Activated T-helper 17 cell treated with anti-CD3 and anti-CD28 coated beads, Interleukin-2, amount 50 U/mL, for 72 hours (primary cell): ENCODE measurements around the gene OR51L1. TPM values are rescaled to one million over a fixed set of nuclear protein-coding genes. Genes with fewer than 3 reads are reported as not detected.
"Not testable (repeated sequence)": the region's sequence is repeated elsewhere in the genome, so short reads cannot be mapped to it uniquely, and the experiment has no call there.

Experiments
- ATAC-seq: fragments of 150-1000 bp; cut with Tn5 transposase; replicated peaks from 2 replicates; pipeline ENCODE4 v1.10.0; 2021; ENCODE audit warnings: mild to moderate bottlenecking, moderate library complexity
- H3K27ac Mint-ChIP-seq: one replicate; pipeline ENCODE4 v1.8.0; 2022; ENCODE audit warnings: mixed read lengths
- H3K27me3 Mint-ChIP-seq: one replicate; pipeline ENCODE4 v1.8.0; 2022; ENCODE audit warnings: mixed read lengths
- H3K36me3 Mint-ChIP-seq: one replicate; pipeline ENCODE4 v1.8.0; 2022; ENCODE audit warnings: low read depth, mild to moderate bottlenecking, mixed read lengths
- H3K4me1 Mint-ChIP-seq: one replicate; pipeline ENCODE4 v1.8.0; 2022; ENCODE audit warnings: mixed read lengths
- H3K4me3 Mint-ChIP-seq: one replicate; pipeline ENCODE4 v1.8.0; 2022; ENCODE audit warnings: mild to moderate bottlenecking, mixed read lengths
- H3K9me3 Mint-ChIP-seq: one replicate; pipeline ENCODE4 v1.8.0; 2022; ENCODE audit warnings: mixed read lengths
- total RNA-seq, 2 donors: library from RNA; stranded (reverse); gene quantifications; one replicate each; pipeline ENCODE4 v1.2.3, GENCODE V29; 2022

The OR51L1 gene
- total RNA-seq = not detected

- no peaks in the 10 kb centered on the region for H3K9me3 Mint-ChIP-seq
- no peak within 1 kb of the TSS for H3K27ac Mint-ChIP-seq
- no peaks in the 10 kb centered on the region for H3K4me1 Mint-ChIP-seq
- peaks cover 15% of the 10 kb centered on the region for H3K27me3 Mint-ChIP-seq
- no peak within 1 kb of the TSS for H3K4me3 Mint-ChIP-seq
- no peaks in the 10 kb centered on the region for H3K36me3 Mint-ChIP-seq
- ATAC-seq = no peak
Measured at GRCh38 chr11:4994551-4994950, at the start of gene OR51L1. OR51L1 (plus strand) TSS chr11:4994851; CDS start chr11:4998983, 4,132 bp downstream.

GRCh38 chr11:4947505-4947904 is 47.1 kb upstream of the OR51L1 start, which contains the start of gene OR51A4:
OR51A4 (minus strand) TSS chr11:4947605; CDS start chr11:4947100, 505 bp downstream.
- no peaks in the 10 kb centered on the region for H3K4me1 Mint-ChIP-seq
- H3K27ac Mint-ChIP-seq = no peak within 1 kb of the TSS
- no peaks in the 10 kb centered on the region for H3K9me3 Mint-ChIP-seq
- ATAC-seq = no peak
- no peaks in the 10 kb centered on the region for H3K27me3 Mint-ChIP-seq
- no peak within 1 kb of the TSS for H3K4me3 Mint-ChIP-seq
- no peaks in the 10 kb centered on the region for H3K36me3 Mint-ChIP-seq

GRCh38 chr11:4955613-4956012 is 39.0 kb upstream of the OR51L1 start, which contains the start of gene OR51A2:
OR51A2 (minus strand) TSS chr11:4955713; CDS start chr11:4955713, 0 bp downstream.
- ATAC-seq, H3K27ac Mint-ChIP-seq, H3K9me3 Mint-ChIP-seq, H3K27me3 Mint-ChIP-seq, H3K36me3 Mint-ChIP-seq, H3K4me3 Mint-ChIP-seq, H3K4me1 Mint-ChIP-seq: not testable (repeated sequence)

- peaks cover 3% of the 10 kb centered on the region for H3K27me3 Mint-ChIP-seq
- H3K4me1 Mint-ChIP-seq = no peaks in the 10 kb centered on the region
- H3K27ac Mint-ChIP-seq = no peak overlapping the region
- H3K36me3 Mint-ChIP-seq = no peaks in the 10 kb centered on the region
- ATAC-seq = no peak
- no peaks in the 10 kb centered on the region for H3K9me3 Mint-ChIP-seq
- no peak overlapping the region for H3K4me3 Mint-ChIP-seq
Measured at GRCh38 chr11:4957396-4957795, 37.3 kb upstream of the OR51L1 start.

- Mint-ChIP-seq H3K27ac (no peak overlapping the region), H3K27me3 (peaks cover 3% of the 10 kb centered on the region), H3K4me1 (no peaks in the 10 kb centered on the region), H3K4me3 (no peak overlapping the region), H3K9me3 (no peaks in the 10 kb centered on the region), H3K36me3 (no peaks in the 10 kb centered on the region)
- peak; percentile 35 for ATAC-seq
Measured at GRCh38 chr11:4960877-4961276, 33.8 kb upstream of the OR51L1 start.

GRCh38 chr11:4962816-4963215 is 31.8 kb upstream of the OR51L1 start:
- no peak for ATAC-seq
- H3K9me3 Mint-ChIP-seq = no peaks in the 10 kb centered on the region
- H3K27me3 Mint-ChIP-seq = peaks cover 3% of the 10 kb centered on the region
- H3K4me1 Mint-ChIP-seq = no peaks in the 10 kb centered on the region
- no peak overlapping the region for H3K27ac Mint-ChIP-seq
- H3K4me3 Mint-ChIP-seq = no peak overlapping the region
- H3K36me3 Mint-ChIP-seq = no peaks in the 10 kb centered on the region

- peaks cover 3% of the 10 kb centered on the region for H3K27me3 Mint-ChIP-seq
- no peak overlapping the region for H3K27ac Mint-ChIP-seq
- H3K4me3 Mint-ChIP-seq = no peak overlapping the region
- H3K9me3 Mint-ChIP-seq = peaks cover 4% of the 10 kb centered on the region
- no peaks in the 10 kb centered on the region for H3K36me3 Mint-ChIP-seq
- ATAC-seq = no peak
- no peaks in the 10 kb centered on the region for H3K4me1 Mint-ChIP-seq
Measured at GRCh38 chr11:4975436-4975835, 19.2 kb upstream of the OR51L1 start.

- no peak overlapping the region for H3K4me3 Mint-ChIP-seq
- H3K27ac Mint-ChIP-seq = no peak overlapping the region
- no peaks in the 10 kb centered on the region for H3K4me1 Mint-ChIP-seq
- no peak for ATAC-seq
- no peaks in the 10 kb centered on the region for H3K36me3 Mint-ChIP-seq
- peaks cover 4% of the 10 kb centered on the region for H3K9me3 Mint-ChIP-seq
- H3K27me3 Mint-ChIP-seq = peaks cover 3% of the 10 kb centered on the region
Measured at GRCh38 chr11:4979036-4979435, 15.6 kb upstream of the OR51L1 start.

GRCh38 chr11:4982678-4983077 is 12.0 kb upstream of the OR51L1 start:
- no peak for ATAC-seq
- no peak overlapping the region for H3K27ac Mint-ChIP-seq
- H3K4me3 Mint-ChIP-seq = no peak overlapping the region
- no peaks in the 10 kb centered on the region for H3K36me3 Mint-ChIP-seq
- H3K4me1 Mint-ChIP-seq = no peaks in the 10 kb centered on the region
- peaks cover 4% of the 10 kb centered on the region for H3K9me3 Mint-ChIP-seq
- H3K27me3 Mint-ChIP-seq = peaks cover 3% of the 10 kb centered on the region

- Mint-ChIP-seq H3K9me3 (no peaks in the 10 kb centered on the region), H3K4me1 (no peaks in the 10 kb centered on the region), H3K4me3 (no peak overlapping the region), H3K27me3 (peaks cover 3% of the 10 kb centered on the region), H3K36me3 (no peaks in the 10 kb centered on the region), H3K27ac (no peak overlapping the region)
- no peak for ATAC-seq
Measured at GRCh38 chr11:4983841-4984240, 10.8 kb upstream of the OR51L1 start.

GRCh38 chr11:4991060-4991459 is 3.6 kb upstream of the OR51L1 start:
- peaks cover 10% of the 10 kb centered on the region for H3K27me3 Mint-ChIP-seq
- no peak overlapping the region for H3K4me3 Mint-ChIP-seq
- H3K27ac Mint-ChIP-seq = no peak overlapping the region
- ATAC-seq = no peak
- H3K9me3 Mint-ChIP-seq = no peaks in the 10 kb centered on the region
- H3K4me1 Mint-ChIP-seq = no peaks in the 10 kb centered on the region
- no peaks in the 10 kb centered on the region for H3K36me3 Mint-ChIP-seq

- Mint-ChIP-seq H3K4me1 (no peaks in the 10 kb centered on the region), H3K27me3 (peaks cover 4% of the 10 kb centered on the region), H3K27ac (no peak overlapping the region), H3K36me3 (no peaks in the 10 kb centered on the region), H3K4me3 (no peak overlapping the region), H3K9me3 (no peaks in the 10 kb centered on the region)
- no peak for ATAC-seq
Measured at GRCh38 chr11:5004424-5005274, 10.0 kb downstream of the OR51L1 start.

GRCh38 chr11:5007561-5007960 is 12.9 kb downstream of the OR51L1 start:
- no peaks in the 10 kb centered on the region for H3K9me3 Mint-ChIP-seq
- H3K4me3 Mint-ChIP-seq = no peak overlapping the region
- H3K27me3 Mint-ChIP-seq = peaks cover 4% of the 10 kb centered on the region
- no peaks in the 10 kb centered on the region for H3K4me1 Mint-ChIP-seq
- no peaks in the 10 kb centered on the region for H3K36me3 Mint-ChIP-seq
- no peak for ATAC-seq
- no peak overlapping the region for H3K27ac Mint-ChIP-seq

- no peaks in the 10 kb centered on the region for H3K9me3 Mint-ChIP-seq
- no peaks in the 10 kb centered on the region for H3K4me1 Mint-ChIP-seq
- H3K27me3 Mint-ChIP-seq = no peaks in the 10 kb centered on the region
- H3K4me3 Mint-ChIP-seq = no peak overlapping the region
- no peak overlapping the region for H3K27ac Mint-ChIP-seq
- no peak for ATAC-seq
- no peaks in the 10 kb centered on the region for H3K36me3 Mint-ChIP-seq
Measured at GRCh38 chr11:5011254-5011653, 16.6 kb downstream of the OR51L1 start.

- H3K9me3 Mint-ChIP-seq = no peaks in the 10 kb centered on the region
- H3K27ac Mint-ChIP-seq = no peak overlapping the region
- H3K4me3 Mint-ChIP-seq = no peak overlapping the region
- no peaks in the 10 kb centered on the region for H3K36me3 Mint-ChIP-seq
- H3K27me3 Mint-ChIP-seq = no peaks in the 10 kb centered on the region
- H3K4me1 Mint-ChIP-seq = no peaks in the 10 kb centered on the region
- ATAC-seq = no peak
Measured at GRCh38 chr11:5013012-5013411, 18.4 kb downstream of the OR51L1 start.
